Right cardiac atrium (tissue), 5 donors: ENCODE measurements around the gene COG1. TPM values are rescaled to one million over a fixed set of nuclear protein-coding genes. Genes with fewer than 3 reads are reported as not detected.

Source experiments
- ATAC-seq, 2 donors: fragments of 200-7000 bp; cut with Tn5 transposase; one replicate each; pipeline versions ENCODE4 v1.8.0 to v1.9.1; 2020; ENCODE audit warnings: moderate library complexity in 2 of 2, mild to moderate bottlenecking in 1 of 2
- DNase-seq, 3 donors: peaks; one replicate each; pipeline ENCODE4 v3.0.0-alpha.2; 2020
- H3K27ac ChIP-seq: one replicate; pipeline ENCODE4 v1.5.1; 2013; ENCODE audit warnings: mild to moderate bottlenecking, low read length, control low read depth, moderate library complexity
- H3K27me3 ChIP-seq: one replicate; pipeline ENCODE4 v1.6.1; 2013; ENCODE audit not compliant: control insufficient read depth, insufficient read depth
- H3K4me1 ChIP-seq: one replicate; pipeline ENCODE4 v1.6.1; 2013; ENCODE audit warnings: low read length; ENCODE audit not compliant: control insufficient read depth, insufficient read depth
- H3K4me3 ChIP-seq: one replicate; pipeline ENCODE4 v1.5.1; 2013; ENCODE audit warnings: low read length, control low read depth
- H3K9me3 ChIP-seq: one replicate; pipeline ENCODE4 v1.6.1; 2013; ENCODE audit warnings: low read length; ENCODE audit not compliant: control insufficient read depth
- WGBS: extraction: QIAGEN DNeasy Blood & Tissue Kit; methylation state at CpG from one replicate; pipeline ENCODE4 v1.1.7; 2013; 5-methylcytosine and 5-hydroxymethylcytosine counted together
- intact Hi-C, 4 donors: fragments of 100-400 bp; cut with DNase I; formaldehyde crosslinking; loops; one replicate each; pipeline versions ENCODE4 v1.11.0 to v1.14.0; 2022 to 2023
- polyA plus RNA-seq: library from polyadenylated mRNA; stranded (reverse); fragments of 200-250 nt; gene quantifications from one replicate; pipeline ENCODE4 v1.2.3, GENCODE V29; 2013
- total RNA-seq, 4 donors: library from RNA; stranded (reverse); fragmentation: NEBNext Ultra II Directional; extraction: Animal tissue kit (Norgen Biotek cat#: 25700); gene quantifications; one replicate each; pipeline ENCODE4 v1.2.1, GENCODE V29; 2021
- donor health status: healthy with polysubstance abuse.
- donor health status: DM: no; HTN: yes; CAD: no.
- donor health status: DM: no; HTN: no; CAD: no.
- donor health status: DM: no; HTN: yes; CAD: no; lungs with severe emphysema.
- donor health status: DM: yes; HTN: yes; CAD: no.

COG1 gene
- total and polyA plus RNA-seq, 5 donors: 38.5 to 51.4 (median 43.2) TPM

DNA sequence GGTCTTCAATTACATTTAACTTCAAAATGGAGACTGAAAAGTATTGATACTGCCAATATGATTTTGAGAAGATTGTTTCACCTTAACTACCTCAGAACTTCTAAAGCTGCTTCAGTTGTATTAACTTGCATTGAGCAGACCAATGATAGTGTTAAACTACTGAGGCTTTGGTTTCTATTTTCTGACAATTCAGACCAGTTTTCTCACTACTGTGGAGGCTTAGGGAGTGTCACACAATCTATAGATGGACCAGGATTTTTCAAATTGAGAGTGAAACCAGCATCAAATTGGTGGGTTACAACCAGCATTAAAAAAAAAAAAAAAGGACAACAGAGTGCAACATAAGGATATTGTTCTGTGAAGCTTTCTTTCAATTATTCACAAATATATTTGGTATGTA is 21.2 kb downstream of the COG1 start:
- no peak overlapping the region for H3K4me3 ChIP-seq
- H3K27me3 ChIP-seq: no peaks in the 10 kb centered on the region
- no peak for DNase-seq
- no peaks in the 10 kb centered on the region for H3K4me1 ChIP-seq
- ATAC-seq: no peak
- intact Hi-C loops: no loop called here
- H3K27ac ChIP-seq: no peak overlapping the region
- no peaks in the 10 kb centered on the region for H3K9me3 ChIP-seq

DNA sequence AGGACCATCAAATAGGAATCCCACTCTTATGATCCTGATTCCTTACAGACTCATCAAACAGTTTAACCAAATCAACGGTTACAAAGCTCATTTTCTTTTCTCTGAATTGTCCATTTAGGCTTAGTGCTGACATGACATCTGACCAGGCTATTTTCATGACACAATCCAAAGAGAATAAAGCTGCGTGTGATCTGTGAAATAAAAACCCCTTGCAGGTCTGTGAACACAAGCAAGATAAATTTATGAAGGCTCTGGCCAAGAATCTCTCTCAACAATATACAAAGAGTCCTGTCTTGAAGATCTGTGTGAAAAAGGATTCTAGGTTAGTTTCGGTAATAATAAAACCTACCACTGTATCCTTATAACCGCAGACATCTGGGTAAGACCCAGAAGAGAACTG is 22.0 kb downstream of the COG1 start:
- H3K27ac ChIP-seq: no peak overlapping the region
- intact Hi-C loops: no loop called here
- no peak for ATAC-seq
- no peaks in the 10 kb centered on the region for H3K4me1 ChIP-seq
- no peak overlapping the region for H3K4me3 ChIP-seq
- WGBS: 80% methylated on average over 4 of the region's 4 CpGs
- no peak for DNase-seq
- no peaks in the 10 kb centered on the region for H3K9me3 ChIP-seq
- H3K27me3 ChIP-seq: no peaks in the 10 kb centered on the region

DNA sequence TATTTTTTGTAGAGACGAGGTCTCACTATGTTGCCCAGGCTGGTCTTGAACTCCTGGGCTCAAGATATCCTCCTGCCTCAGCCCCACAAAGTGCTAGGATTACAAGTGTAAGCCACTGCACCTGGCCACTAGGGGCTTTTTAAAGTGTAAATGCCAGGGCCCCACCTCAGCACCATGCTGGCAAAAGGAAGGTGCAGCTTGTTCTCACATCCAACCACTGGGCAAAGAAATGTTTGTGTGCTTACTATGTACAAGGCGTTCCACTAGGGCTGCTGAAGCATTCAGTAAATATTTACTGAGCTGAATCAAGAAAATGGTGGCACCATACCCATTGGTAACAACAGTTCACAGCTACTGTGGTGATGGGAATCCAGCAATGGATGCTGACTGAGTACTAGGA is 22.6 kb downstream of the COG1 start:
- DNase-seq (no peak), ATAC-seq (no peak)
- 100% methylated on average over 2 of the region's 2 CpGs for WGBS
- intact Hi-C loops: no loop called here
- Histone ChIP-seq H3K4me1 (no peaks in the 10 kb centered on the region), H3K27ac (no peak overlapping the region), H3K27me3 (no peaks in the 10 kb centered on the region), H3K9me3 (no peaks in the 10 kb centered on the region), H3K4me3 (no peak overlapping the region)

DNA sequence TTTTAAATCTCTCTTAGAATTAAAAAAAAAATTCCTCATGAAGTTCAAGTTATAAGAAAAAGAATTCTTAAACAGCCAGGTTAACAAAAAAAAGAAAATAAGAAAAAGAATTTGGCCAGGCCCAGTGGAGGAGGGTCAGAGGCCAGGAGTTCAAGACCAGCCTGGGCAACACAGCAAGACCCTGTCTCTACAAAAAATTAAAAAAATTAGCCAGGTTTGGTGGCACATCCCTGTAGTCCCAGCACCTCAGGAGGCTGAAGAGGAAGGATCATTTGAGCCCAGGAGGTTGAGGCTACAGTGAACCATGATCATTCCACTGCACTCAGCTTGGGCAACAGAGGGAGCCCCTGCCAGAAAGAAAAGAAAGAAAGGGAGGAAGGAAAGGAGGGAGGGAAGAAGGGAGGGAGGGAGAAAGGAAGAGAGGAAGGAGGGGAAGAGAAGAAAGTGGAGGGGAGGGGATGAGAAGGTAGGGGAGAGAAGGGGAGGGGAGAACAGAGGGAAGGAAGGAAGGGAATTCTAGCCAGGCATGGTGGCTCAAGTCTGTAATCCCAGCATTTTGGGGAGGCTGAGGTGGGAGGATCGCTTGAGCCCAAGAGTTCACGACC is 30.9 kb downstream of the COG1 start:
- Histone ChIP-seq H3K9me3 (no peaks in the 10 kb centered on the region), H3K4me1 (peaks cover 4% of the 10 kb centered on the region), H3K4me3 (no peak overlapping the region), H3K27me3 (no peaks in the 10 kb centered on the region), H3K27ac (no peak overlapping the region)
- intact Hi-C loops: no loop called here
- WGBS: 94% methylated on average over 2 of the region's 2 CpGs
- DNase-seq: no peak
- ATAC-seq: no peak

DNA sequence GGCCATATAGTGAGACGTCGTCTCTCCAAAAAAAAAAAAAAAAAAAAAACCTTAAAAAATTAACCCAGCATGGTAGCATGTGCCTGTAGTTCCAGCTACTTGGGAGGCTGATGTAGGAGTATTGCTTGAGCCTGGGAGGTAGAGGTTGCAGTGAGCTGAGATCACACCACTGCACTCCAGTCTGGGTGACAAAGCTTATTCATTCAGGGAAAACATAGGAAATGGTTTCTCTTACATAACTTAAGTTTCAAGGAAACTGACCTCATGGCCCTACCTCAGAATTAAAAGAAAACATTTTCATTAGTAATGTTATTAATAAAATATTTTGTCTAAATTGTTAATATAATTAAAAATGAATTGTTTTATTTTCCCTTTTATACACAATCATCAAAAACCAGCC is 31.4 kb downstream of the COG1 start:
- Histone ChIP-seq H3K4me3 (no peak overlapping the region), H3K27ac (no peak overlapping the region), H3K4me1 (peaks cover 4% of the 10 kb centered on the region), H3K9me3 (no peaks in the 10 kb centered on the region), H3K27me3 (no peaks in the 10 kb centered on the region)
- no peak for ATAC-seq
- intact Hi-C loops: no loop called here
- WGBS: 84% methylated on average over 2 of the region's 2 CpGs
- no peak for DNase-seq

DNA sequence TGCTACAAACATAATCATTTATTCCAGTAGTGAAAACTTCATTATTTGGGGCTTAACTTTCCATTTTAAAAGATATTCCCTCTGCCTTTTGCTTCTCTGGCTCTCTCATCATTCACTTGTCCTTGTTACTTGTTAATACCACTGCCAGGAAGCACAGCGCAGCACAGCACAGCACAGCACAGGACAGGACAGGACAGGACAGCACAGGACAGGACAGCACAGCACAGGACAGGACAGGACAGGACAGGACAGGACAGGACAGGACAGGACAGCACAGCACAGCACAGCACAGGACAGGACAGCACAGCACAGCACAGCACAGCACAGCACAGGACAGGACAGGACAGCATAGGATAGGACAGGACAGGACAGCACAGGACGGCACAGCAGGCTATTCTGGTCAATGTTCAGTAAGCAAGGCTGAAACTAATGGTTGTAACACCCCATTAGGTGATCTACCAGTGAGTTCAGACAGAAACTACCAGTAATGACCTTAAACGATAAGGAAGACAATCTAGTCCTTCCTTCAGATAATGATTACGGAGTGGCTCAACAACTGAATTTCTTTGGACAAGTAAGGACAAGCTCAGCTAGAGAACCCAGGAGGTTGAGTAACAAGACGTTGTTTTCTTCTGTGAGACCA is 31.9 kb downstream of the COG1 start:
- no peaks in the 10 kb centered on the region for H3K27me3 ChIP-seq
- DNase-seq (no peak), ATAC-seq (no peak)
- intact Hi-C loops: no loop called here
- no peak overlapping the region for H3K4me3 ChIP-seq
- 88% methylated on average over 5 of the region's 5 CpGs for WGBS
- H3K27ac ChIP-seq: no peak overlapping the region
- no peaks in the 10 kb centered on the region for H3K9me3 ChIP-seq
- peaks cover 4% of the 10 kb centered on the region for H3K4me1 ChIP-seq

DNA sequence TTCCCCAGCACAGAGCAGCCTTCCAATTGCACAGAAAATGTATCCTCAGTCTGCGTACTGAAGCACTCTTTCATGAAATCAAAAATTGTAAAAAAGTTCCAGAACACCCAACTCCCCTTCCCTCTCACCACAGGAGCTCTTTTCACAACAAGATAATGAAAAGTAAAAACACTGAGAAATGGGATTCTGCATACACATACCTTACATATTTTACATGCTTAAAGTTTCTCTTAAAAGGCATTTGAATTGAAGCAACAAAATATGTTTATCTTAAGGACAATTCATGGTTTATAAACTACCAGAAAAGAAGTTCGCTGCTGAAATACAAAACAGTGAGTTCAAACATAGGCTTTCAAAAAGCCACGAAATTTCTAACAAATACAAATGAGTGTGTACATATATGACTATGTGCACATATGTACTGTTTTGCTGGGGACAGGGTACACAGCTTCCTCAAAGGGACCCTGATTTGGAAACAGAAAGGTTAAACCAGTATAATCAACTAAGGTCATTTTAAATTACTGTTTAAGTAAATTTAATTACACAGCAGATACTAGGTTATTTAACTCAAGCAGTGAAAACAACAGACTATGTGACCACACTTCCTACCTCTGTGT is 33.8 kb downstream of the COG1 start:
- H3K4me1 ChIP-seq: peaks cover 4% of the 10 kb centered on the region
- H3K9me3 ChIP-seq: no peaks in the 10 kb centered on the region
- DNase-seq (no peak), ATAC-seq (no peak)
- no peak overlapping the region for H3K4me3 ChIP-seq
- no peak overlapping the region for H3K27ac ChIP-seq
- intact Hi-C loops: no loop called here
- H3K27me3 ChIP-seq: no peaks in the 10 kb centered on the region
- WGBS: 73% methylated on average over 3 of the region's 3 CpGs

DNA sequence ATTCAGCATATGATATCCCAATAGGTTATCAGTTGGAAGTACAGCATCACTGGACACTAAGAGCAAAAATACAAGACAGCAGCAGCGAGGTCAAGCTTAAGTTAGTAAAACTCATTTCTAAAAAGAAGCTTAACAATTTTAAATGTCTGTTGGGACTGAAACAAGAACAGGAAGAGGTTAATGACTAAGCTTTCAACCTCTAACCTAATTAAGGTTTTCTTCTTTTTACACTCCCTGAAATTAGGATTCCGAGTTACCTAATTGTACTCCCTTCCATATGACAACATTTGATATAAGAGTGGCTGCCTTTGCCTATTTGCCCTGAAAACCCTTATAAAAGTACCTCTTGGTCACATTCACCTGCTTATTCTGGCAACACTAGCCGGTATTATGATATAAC is 34.5 kb downstream of the COG1 start:
- intact Hi-C loops: no loop called here
- no peaks in the 10 kb centered on the region for H3K27me3 ChIP-seq
- DNase-seq: no peak
- 68% methylated on average over 3 of the region's 3 CpGs for WGBS
- no peak overlapping the region for H3K4me3 ChIP-seq
- no peak overlapping the region for H3K27ac ChIP-seq
- H3K9me3 ChIP-seq: no peaks in the 10 kb centered on the region
- ATAC-seq: no peak
- peaks cover 4% of the 10 kb centered on the region for H3K4me1 ChIP-seq

DNA sequence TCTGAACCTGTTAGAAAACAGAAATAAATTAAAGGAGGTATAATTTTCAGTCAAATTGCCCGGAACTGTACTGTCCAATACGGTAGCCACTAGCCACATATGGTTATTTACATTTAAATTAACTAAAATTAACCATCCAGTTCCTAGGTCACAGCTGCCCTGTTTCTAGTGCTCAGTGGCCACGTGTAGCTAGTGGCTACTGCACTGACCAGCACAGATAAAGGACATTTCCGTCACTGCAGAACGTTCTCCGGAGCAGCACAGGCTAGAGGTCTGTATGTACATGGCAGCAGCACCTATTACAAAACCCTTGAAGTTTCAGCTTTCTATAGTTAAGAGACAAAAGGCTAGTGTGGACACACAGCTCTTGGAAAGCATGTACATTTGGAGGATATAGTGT is 35.1 kb downstream of the COG1 start:
- DNase-seq: no peak
- intact Hi-C loops: no loop called here
- Histone ChIP-seq H3K27ac (no peak overlapping the region), H3K4me3 (no peak overlapping the region), H3K4me1 (peaks cover 4% of the 10 kb centered on the region), H3K9me3 (no peaks in the 10 kb centered on the region), H3K27me3 (no peaks in the 10 kb centered on the region)
- whole genome bisulfite sequencing: 43% methylated on average over 6 of the region's 6 CpGs
- no peak for ATAC-seq

DNA sequence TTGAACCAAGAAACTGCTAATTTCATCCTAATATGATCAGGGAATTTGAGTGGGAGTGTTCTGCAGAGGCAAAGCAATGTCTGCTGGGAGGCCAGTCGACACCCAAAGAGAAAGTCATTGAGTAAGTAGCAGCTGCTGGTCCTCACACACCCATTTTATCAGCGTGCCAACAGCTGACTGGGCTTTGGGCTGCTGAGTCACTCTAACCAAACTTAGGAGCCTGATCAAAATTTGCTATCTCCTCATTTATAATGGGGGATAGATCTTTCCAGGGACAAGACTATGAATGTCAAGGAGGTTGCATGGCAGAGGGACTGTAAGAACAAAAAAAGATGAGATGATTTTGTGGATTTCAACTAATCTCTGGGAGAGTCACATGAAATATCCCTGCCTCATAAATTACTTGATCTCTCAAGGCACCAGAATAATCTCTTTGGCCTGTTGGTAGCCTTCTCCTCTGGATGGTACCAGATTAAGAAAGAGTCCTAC is 35.9 kb downstream of the COG1 start:
- Histone ChIP-seq H3K27ac (no peak overlapping the region), H3K9me3 (no peaks in the 10 kb centered on the region), H3K4me3 (no peak overlapping the region), H3K4me1 (peaks cover 3% of the 10 kb centered on the region), H3K27me3 (no peaks in the 10 kb centered on the region)
- under 1% methylated on average over 2 of the region's 2 CpGs for WGBS
- intact Hi-C loops: no loop called here
- DNase-seq (peak; percentile 72 to 88 (median 78)), ATAC-seq (peak; percentile 47 to 58)

DNA sequence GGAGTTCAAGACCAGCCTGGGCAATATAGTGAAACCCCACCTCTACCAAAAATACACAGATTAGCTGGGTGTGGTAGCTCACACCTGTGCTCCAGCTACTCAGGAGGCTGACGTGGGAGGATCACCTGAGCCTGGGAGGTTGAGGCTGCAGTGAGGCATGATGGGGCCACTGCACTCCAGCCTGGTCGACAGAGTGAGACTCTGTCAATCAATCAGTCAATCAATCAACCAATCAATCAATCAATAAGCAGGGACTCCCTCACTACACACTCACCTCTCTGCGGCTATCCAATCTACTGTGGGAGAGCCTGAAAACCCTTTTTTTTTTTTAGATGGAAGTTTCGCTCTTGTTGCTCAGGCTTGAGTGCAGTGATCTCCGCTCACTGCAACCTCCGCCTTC is 37.2 kb downstream of the COG1 start:
- H3K4me3 ChIP-seq: no peak overlapping the region
- WGBS: 96% methylated on average over 6 of the region's 6 CpGs
- H3K9me3 ChIP-seq: no peaks in the 10 kb centered on the region
- no peaks in the 10 kb centered on the region for H3K4me1 ChIP-seq
- H3K27ac ChIP-seq: no peak overlapping the region
- no peaks in the 10 kb centered on the region for H3K27me3 ChIP-seq
- DNase-seq (no peak), ATAC-seq (no peak)
- intact Hi-C loops: loop anchor here in 1 of 4 donors (5.0 kb wide), 1 partner anchor 38 kb away; the partner anchor contains the start of gene COG1
